ENCODE measurements around the gene ARHGAP31.

ARHGAP31 gene

GRCh38 chr3:119453822-119454221 lies 159.6 kb downstream of the ARHGAP31 start:
- DNase-seq = no peak

- no peak for DNase-seq
Observed at GRCh38 chr3:119456469-119456868, 162.3 kb downstream of the ARHGAP31 start.

- DNase-seq = no peak
Observed at GRCh38 chr3:119457246-119457645, 163.1 kb downstream of the ARHGAP31 start.

GRCh38 chr3:119463171-119464169 lies 169.3 kb downstream of the ARHGAP31 start, which contains the start of gene TMEM39A:
TMEM39A (minus strand) TSS chr3:119463615; CDS start chr3:119462074, 1,541 bp downstream.
- peak; percentile 99 for DNase-seq

- DNase-seq = no peak
Observed at GRCh38 chr3:119468041-119468440, 173.9 kb downstream of the ARHGAP31 start.

- no peak for DNase-seq
Observed at GRCh38 chr3:119469418-119470189, 175.4 kb downstream of the ARHGAP31 start.

All from activated T-cell treated with anti-CD3 and anti-CD28 coated beads, Interleukin-2, amount 50 U/mL, for 48 hours (primary cell).